GM12874 (cell line): ENCODE data around the gene PPRC1.

ENCODE experiments used
- TF ChIP-seq, protein P1 (sequence below): IDR thresholded peaks from 2 replicates; pipeline ENCODE4 v1.5.1; 2011; ENCODE audit warnings: low read depth, mild to moderate bottlenecking, control low read depth, low read length, moderate library complexity; ENCODE audit not compliant: insufficient read depth

PPRC1 gene

DNA sequence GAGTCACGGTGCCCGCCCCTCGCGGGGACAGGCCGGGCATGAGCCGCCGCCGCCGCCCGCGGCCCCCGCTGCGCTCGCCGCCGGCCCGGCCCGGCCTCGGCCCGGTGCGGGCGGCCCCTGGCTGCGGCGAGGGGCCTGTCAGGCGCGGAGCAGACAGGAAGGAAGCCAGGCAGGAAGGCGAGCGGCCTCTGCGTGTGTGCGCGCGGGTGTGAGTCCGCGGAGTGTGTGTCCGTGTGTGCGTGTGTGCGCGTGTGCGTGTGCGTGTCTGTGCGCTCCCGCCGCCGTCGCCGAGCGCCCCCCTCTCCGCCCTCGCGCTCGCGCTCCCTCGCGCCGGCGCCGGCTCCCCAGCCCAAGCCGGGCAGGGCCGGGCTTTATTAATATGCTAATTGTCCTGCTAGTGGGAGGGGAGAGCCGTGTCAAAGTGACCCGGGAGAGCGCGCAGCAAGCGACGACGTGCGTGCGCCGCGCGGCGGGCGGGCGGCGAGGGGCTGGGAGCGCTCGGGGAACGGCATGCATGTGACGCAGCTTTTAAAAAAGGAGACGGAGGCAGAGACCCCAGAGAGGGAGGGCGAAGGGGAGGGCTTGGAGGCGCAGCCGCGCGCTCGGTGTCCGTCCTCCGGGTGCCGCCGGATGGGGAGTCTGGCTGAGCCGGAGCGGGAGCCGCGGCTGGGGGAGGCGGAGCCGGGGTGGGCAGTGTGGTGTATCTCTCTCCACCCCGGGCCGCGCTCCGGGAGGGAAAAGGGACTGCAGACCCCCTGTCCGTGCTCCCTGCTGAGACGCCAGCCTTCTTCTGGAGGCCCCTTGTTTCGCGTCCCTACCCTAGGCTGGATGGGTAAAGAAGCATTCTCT is 12.5 kb upstream of the PPRC1 start, which contains the start of gene LDB1:
TSS of gene LDB1 (minus strand) at position 227 of the 849 bp plus-strand sequence. CDS start 258 bp downstream, outside the sequence.
- TF ChIP-seq, protein P1, sequence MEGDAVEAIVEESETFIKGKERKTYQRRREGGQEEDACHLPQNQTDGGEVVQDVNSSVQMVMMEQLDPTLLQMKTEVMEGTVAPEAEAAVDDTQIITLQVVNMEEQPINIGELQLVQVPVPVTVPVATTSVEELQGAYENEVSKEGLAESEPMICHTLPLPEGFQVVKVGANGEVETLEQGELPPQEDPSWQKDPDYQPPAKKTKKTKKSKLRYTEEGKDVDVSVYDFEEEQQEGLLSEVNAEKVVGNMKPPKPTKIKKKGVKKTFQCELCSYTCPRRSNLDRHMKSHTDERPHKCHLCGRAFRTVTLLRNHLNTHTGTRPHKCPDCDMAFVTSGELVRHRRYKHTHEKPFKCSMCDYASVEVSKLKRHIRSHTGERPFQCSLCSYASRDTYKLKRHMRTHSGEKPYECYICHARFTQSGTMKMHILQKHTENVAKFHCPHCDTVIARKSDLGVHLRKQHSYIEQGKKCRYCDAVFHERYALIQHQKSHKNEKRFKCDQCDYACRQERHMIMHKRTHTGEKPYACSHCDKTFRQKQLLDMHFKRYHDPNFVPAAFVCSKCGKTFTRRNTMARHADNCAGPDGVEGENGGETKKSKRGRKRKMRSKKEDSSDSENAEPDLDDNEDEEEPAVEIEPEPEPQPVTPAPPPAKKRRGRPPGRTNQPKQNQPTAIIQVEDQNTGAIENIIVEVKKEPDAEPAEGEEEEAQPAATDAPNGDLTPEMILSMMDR = no peak

DNA sequence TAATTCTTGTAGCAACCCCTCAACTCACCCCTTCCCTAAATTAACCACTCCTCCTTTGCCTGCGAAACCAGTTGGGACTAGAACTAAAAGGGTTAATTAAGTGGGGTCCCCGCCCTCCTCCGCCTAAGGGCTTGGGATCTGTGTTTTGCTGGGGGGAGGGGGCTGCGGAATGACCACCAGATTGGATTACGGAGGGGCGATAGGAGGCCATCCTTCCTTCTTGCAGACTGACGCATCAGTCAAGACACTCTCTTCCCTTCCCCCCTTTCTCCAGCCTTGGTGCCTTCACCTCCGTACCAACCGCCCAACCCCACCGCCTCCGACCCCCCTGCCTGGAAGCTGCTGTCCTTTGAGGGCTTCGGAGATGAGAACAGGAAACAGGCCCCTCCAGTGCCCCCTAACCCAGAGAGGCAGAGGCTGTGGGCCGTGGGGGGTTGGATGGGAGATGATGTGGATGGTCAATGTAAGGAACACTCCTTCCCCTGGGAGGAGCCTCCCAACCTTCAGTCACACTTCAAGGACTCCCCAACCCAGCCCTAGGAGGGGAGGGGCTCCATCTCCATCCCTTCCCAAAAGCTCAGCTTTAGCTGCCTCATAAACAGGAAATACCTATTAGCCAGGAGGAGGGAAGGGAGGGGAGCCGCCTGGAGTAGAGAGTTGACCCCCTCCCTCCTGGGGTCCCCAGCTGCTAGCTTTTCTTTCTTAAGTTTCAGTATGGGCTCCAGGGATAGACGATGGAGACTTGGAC is 11.7 kb upstream of the PPRC1 start:
- TF ChIP-seq, protein P1 = no peak

DNA sequence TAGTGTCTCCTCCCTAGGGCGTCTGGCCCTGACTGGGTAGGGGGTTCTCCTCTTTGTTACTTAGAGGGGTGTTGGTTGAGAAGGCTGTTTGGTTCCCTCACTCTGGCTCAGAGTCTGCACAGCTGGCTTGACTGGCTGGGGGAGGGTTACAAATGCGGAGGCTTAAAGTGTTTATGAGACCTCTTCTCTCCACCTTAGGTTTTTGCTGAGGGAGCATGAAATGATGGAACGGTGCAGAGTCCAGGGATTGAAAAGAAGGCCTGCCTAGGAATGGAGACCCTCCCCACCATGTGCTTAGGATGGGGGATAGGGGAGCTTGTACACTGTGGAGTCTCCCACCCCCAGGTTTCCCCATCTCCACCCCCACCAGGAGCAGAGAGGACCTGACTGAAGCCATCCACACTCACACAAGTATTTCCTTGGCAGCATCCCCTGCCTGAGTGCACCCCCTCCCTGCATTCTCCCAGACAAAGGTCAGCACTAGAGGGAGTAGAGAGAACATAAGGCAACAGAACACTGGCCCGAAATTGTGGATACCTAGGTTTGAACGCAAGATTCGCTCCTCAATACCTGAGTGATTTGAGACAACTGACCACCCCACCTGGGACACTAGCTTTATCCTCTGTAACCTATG is 11.0 kb upstream of the PPRC1 start:
- TF ChIP-seq, protein P1 = no peak

DNA sequence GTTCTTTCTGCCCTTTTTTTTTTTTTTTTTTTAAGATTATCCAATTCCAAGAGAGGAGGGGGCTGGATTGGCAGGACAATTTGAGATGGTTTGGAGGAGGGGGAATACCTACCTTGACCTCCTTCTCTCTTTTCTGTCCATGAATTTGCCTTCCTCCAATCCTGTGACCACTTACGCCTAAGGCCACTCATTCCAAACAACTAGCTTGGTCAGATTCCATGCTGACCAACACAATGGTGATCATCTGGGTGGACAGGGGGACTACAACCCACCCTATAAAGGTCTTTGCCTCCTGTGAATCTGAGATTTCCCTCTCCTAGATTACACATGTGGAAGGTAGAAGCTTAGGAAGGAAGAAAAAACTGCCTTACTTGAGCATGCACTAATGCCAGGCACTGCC is 10.4 kb upstream of the PPRC1 start:
- TF ChIP-seq, protein P1 = no peak

DNA sequence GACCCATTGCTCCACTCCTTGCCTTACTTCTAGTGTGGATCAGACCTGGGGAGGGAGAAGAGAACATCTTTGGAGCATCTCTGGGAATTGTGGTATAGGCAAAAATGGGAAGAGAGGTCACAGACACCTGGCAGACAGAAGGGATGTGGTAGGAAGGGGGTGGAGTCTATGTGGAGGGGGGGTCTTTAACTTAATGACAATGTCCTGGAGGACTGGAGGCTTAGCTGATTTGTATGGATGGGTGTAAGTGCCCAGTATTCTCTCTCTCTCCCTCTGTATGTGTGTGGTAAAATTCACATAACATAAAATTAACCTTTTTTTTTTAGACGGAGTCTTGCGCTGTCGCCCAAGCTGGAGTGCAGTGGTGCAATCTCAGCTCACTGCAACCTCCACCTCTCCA is 9.6 kb upstream of the PPRC1 start:
- TF ChIP-seq, protein P1 = no peak

DNA sequence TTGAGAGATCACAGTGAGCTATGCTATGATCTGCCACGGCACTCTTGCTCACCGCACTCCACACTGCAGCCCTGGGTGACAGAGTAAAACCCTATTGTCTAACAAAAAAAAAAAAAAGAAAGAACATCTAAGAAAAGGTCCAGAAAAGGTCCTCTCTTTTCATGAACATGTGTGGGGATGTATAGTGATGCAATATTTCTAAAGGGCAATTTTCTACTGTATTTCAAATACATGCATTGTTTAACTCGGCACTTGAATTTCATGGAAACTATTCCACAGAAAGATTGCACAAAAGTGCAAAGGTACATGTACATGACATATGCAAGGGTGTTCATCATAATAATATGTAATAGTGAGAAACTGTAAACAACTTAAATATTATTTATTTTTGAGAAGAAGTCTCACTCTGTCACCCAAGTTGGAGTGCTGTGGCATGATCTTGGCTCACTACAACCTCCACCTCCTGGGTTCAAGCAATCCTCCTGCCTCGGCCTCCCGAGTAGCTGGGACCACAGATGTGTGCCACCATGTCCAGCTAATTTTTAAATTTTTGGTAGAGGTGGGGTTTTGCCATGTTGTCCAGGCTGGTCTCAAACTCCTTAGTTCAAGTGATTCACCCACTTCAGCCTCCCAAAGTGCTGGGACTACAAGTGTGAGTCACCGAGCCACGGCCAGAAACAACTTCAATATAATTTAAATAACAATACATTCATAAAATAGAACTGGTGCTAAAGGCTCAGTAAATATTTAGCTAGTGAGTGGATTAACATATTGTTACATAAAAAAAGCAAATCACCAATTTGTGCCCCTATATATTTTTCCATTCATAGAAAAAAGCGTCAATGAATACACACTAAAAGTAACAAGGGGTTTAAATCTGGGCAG is 1.3 kb upstream of the PPRC1 start:
- TF ChIP-seq, protein P1 = no peak

DNA sequence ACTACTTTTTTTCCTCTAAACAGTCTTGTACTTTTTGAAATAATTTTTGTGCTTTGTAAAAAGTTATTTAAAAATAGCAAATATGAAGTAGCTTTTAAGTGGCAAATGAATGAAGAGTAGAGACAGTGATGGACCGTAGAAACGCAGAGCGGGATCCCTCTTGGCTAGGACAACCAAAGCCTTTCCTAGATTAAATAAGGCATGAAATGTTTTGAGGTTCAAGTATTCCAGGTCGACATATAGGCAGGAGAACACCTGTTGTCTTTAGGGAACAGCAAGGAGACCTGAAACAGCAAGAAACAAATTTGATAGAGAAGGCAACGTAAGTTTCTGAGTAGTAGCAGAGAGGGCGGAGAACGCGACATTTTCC is 662 bp upstream of the PPRC1 start:
- TF ChIP-seq, protein P1 = no peak
